ENCODE measurements around the gene GALT.

The GALT gene

GRCh38 chr9:34684145-34684544 is 37.7 kb downstream of the GALT start:
- DNase-seq (ENCODE audit: low read depth), result no peak

GRCh38 chr9:34684816-34685215 is 38.3 kb downstream of the GALT start:
- DNase-seq (ENCODE audit: low read depth), result no peak

GRCh38 chr9:34685591-34685990 is 39.1 kb downstream of the GALT start:
- DNase-seq (ENCODE audit: low read depth), result no peak

GRCh38 chr9:34686231-34686630 is 39.8 kb downstream of the GALT start:
- DNase-seq (ENCODE audit: low read depth), result no peak

DNA sequence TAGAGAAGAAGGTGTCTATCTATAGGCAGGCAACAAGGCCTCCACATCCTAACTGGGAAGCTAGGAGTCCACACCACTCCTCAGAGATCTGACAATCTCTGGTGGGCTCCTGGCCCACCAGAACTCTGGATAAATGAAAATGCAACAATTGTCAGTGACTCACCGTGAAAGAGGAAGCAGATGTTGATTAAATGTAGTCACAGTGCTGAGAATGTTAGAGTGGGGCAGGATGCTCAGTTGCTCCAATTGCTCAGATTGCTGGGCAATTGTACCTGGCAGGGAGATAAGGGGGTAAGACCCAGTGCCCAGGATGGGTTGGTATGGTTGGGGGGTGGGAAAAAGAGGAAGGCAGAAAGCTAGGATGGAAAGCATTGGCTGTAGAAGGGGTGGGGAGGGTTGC is 40.3 kb downstream of the GALT start:
- DNase-seq (ENCODE audit: low read depth), result no peak

DNA sequence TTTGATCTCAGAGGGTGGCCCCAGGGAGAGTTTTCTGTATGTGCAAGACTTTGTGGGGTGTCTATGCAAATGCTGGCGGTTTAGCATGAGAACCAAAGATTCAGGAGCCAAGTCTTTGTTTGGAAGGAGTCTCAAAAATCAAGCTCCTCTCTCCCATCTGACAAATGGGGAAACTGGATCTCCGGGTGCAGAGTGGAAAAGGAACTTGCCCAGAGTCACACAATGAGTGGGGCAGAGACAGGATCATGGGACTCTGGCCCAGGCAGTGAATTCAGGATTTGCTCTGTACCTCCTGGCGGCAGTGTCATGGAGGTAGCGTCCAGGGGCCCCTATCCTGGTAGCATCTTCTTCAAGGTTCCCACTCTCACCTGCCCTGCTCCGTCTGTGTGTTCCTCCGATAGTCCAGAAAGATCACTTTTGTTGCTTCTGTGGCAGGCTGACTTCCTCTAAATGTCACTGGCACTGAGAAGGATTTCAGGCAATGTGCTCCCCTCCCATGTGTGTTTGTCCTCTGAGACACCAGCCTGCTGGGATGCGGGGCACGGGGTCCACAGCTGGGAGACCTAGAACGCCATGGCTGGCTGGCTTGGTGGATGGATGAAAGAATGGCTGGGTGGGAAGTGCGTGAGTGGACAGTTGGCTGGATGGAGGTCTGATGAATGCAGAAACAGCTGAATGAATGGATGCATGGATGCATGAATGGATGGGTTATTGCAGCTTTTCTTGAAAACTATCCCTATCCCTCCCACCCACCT is 41.0 kb downstream of the GALT start:
- DNase-seq (ENCODE audit: low read depth), result no peak

GRCh38 chr9:34688329-34689115 is 42.0 kb downstream of the GALT start:
- no peak for DNase-seq (ENCODE audit: low read depth)

DNA sequence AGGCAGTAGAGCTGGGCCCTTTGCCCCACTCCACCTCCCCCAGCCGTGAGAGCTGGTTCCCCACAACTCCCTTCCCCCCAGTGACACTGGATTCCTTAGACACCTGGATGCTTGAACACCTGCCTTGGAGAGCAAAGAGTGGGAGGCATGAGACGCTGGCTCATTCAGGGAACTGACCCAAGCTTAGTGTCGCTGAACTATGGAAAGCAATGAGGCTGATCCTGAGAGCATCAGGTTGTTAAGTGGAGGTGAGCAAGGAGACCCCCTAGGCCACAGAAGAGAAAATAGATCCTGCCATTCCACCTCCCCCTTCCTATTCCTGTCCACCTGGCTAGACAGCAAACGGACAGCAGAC is 42.6 kb downstream of the GALT start:
- DNase-seq (ENCODE audit: low read depth), result no peak

GRCh38 chr9:34689512-34689911 is 43.0 kb downstream of the GALT start:
- no peak for DNase-seq (ENCODE audit: low read depth)

GRCh38 chr9:34690983-34691935 is 44.8 kb downstream of the GALT start, which contains the start of gene CCL19:
Gene CCL19, minus strand, starts transcription at chr9:34691276. Its CDS starts 137 bp downstream, at chr9:34691139.
- no peak for DNase-seq (ENCODE audit: low read depth)

DNA sequence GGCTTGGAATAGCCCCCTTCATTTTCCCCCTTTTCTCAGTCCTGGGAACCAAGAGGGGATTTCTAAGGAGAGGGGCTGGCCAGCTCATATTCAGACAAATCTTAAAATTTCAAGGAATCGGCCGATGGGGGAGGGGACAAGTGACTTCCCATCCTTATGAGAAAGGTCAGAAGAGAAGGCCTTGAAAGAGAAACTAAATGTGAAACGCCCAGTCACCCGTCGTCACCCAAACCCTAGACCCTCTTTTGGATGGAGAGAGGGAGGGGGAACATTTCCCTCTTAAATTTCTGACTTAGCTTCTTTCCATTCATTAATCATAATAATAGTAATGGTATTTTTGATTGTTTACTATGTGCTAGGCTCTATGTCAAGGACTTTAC is 45.5 kb downstream of the GALT start:
- DNase-seq (ENCODE audit: low read depth), result no peak

DNA sequence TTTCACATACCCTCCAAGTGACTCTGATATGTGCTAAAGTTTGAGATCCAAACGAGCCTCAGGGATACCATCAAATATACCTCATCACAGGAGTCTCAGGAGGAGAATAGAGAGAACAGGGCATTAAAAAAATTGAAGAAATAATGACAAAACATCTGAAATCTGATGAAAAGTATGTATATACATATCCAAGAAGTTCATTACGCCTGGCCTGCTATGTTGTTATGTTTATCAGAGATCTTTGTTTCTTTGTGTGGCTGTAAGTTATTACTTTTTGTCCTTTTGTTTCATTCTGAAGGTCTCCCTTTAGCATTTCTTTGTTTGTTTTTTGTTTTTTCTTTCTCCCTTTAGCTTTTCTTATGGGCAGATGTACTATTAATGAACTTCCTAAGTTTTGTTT is 47.1 kb downstream of the GALT start:
- no peak for DNase-seq (ENCODE audit: low read depth)

GRCh38 chr9:34694811-34695210 is 48.3 kb downstream of the GALT start:
- DNase-seq (ENCODE audit: low read depth), result no peak
